GM23338 (cell line): ENCODE results near the gene SLC26A4. TPM values are rescaled to one million over a fixed set of nuclear protein-coding genes. Genes with fewer than 3 reads are reported as not detected.

ENCODE experiments used
- ATAC-seq: fragments of 200-7000 bp; cut with Tn5 transposase; 3 replicates; pipeline ENCODE4 v1.9.1; 2020
- DNase-seq: peaks from one replicate; pipeline ENCODE4 v3.0.0-alpha.2; 2015; ENCODE audit warnings: low spot score
- H2AFZ ChIP-seq: fragments of 200-600 bp; sonication (generic); 2 replicates; pipeline ENCODE4 v1.8.0; 2016; ENCODE audit warnings: antibody characterized with exemption, mild to moderate bottlenecking, moderate library complexity
- H3F3A ChIP-seq: fragments of 200-600 bp; sonication (generic); replicated peaks from 2 replicates; pipeline ENCODE4 v1.8.0; 2017; ENCODE audit warnings: antibody characterized with exemption, mixed run types, low read depth
- H3K27ac ChIP-seq: fragments of 200-600 bp; sonication (generic); 2 replicates; pipeline ENCODE4 v1.6.1; 2016; ENCODE audit warnings: low read depth
- H3K27me3 ChIP-seq: fragments of 200-600 bp; sonication (generic); 2 replicates; pipeline ENCODE4 v1.8.0; 2016; ENCODE audit warnings: mild to moderate bottlenecking, mixed run types, moderate library complexity; ENCODE audit not compliant: insufficient read depth
- H3K36me3 ChIP-seq: fragments of 200-600 bp; sonication (generic); 2 replicates; pipeline ENCODE4 v1.8.0; 2016; ENCODE audit warnings: mild to moderate bottlenecking; ENCODE audit not compliant: insufficient read depth
- H3K4me1 ChIP-seq: fragments of 200-600 bp; sonication (generic); 2 replicates; pipeline ENCODE4 v1.8.0; 2016; ENCODE audit warnings: mild to moderate bottlenecking, moderate library complexity; ENCODE audit not compliant: insufficient read depth
- H3K4me2 ChIP-seq: fragments of 200-600 bp; sonication (generic); 2 replicates; pipeline ENCODE4 v1.7.1; 2017; ENCODE audit warnings: mixed run types
- H3K4me3 ChIP-seq: fragments of 200-600 bp; sonication (generic); 2 replicates; pipeline ENCODE4 v1.6.1; 2016; ENCODE audit warnings: mixed run types
- H3K79me2 ChIP-seq: fragments of 200-600 bp; sonication (generic); replicated peaks from 2 replicates; pipeline ENCODE4 v1.8.0; 2017; ENCODE audit warnings: mild to moderate bottlenecking; ENCODE audit not compliant: insufficient read depth
- H3K9me2 ChIP-seq: fragments of 200-600 bp; sonication (generic); 2 replicates; pipeline ENCODE4 v1.8.0; 2017; ENCODE audit not compliant: insufficient read depth
- H4K20me1 ChIP-seq: fragments of 200-600 bp; sonication (generic); replicated peaks from 2 replicates; pipeline ENCODE4 v1.8.0; 2017; ENCODE audit warnings: mild to moderate bottlenecking; ENCODE audit not compliant: insufficient read depth
- H3K27ac Mint-ChIP-seq: 2 replicates; pipeline ENCODE4 v1.8.0; 2020; ENCODE audit warnings: inconsistent platforms, mild to moderate bottlenecking, moderate library complexity, mixed read lengths
- H3K27me3 Mint-ChIP-seq: 3 replicates; pipeline ENCODE4 v1.8.0; 2022; ENCODE audit warnings: low read depth, mild to moderate bottlenecking, moderate library complexity, mixed read lengths, inconsistent platforms; ENCODE audit not compliant: insufficient read depth, poor library complexity
- H3K36me3 Mint-ChIP-seq: 3 replicates; pipeline ENCODE4 v1.8.0; 2021; ENCODE audit warnings: low read depth, mild to moderate bottlenecking, inconsistent platforms, moderate library complexity, mixed read lengths
- H3K4me1 Mint-ChIP-seq: 3 replicates; pipeline ENCODE4 v1.8.0; 2020; ENCODE audit warnings: mild to moderate bottlenecking, inconsistent platforms, mixed read lengths
- H3K4me3 Mint-ChIP-seq: 3 replicates; pipeline ENCODE4 v1.8.0; 2021; ENCODE audit warnings: moderate library complexity, mild to moderate bottlenecking, inconsistent platforms, mixed read lengths
- H3K9me3 Mint-ChIP-seq: 3 replicates; pipeline ENCODE4 v1.8.0; 2020; ENCODE audit warnings: moderate library complexity, mild to moderate bottlenecking, inconsistent platforms, mixed read lengths
- CREB1 ChIP-seq: fragments of 250-450 bp; sonication (Bioruptor Pico); IDR thresholded peaks from 2 replicates; pipeline ENCODE4 v1.5.0; 2020; ENCODE audit warnings: low read depth, mild to moderate bottlenecking, moderate library complexity
- EZH2 ChIP-seq: fragments of 200-600 bp; sonication (generic); IDR thresholded peaks from one replicate; pipeline ENCODE4 v1.8.0; 2017; ENCODE audit warnings: antibody characterized with exemption, mild to moderate bottlenecking, low read depth; ENCODE audit not compliant: unreplicated experiment
- EZH2phosphoT487 ChIP-seq: fragments of 200-600 bp; sonication (generic); IDR thresholded peaks from one replicate; pipeline ENCODE4 v1.8.1; 2018; ENCODE audit warnings: antibody characterized with exemption; ENCODE audit not compliant: unreplicated experiment
- JUNB ChIP-seq: IDR thresholded peaks from one replicate; pipeline ENCODE4 v1.6.1; 2016; ENCODE audit warnings: antibody characterized with exemption; ENCODE audit not compliant: unreplicated experiment
- NANOG ChIP-seq: IDR thresholded peaks from 2 replicates; pipeline ENCODE4 v1.6.1; 2016; ENCODE audit warnings: antibody characterized with exemption, borderline replicate concordance
- POLR2AphosphoS5 ChIP-seq: IDR thresholded peaks from 2 replicates; pipeline ENCODE4 v1.6.1; 2016; ENCODE audit warnings: antibody characterized with exemption, low read depth
- STAT1 ChIP-seq: IDR thresholded peaks from one replicate; pipeline ENCODE4 v1.6.1; 2016; ENCODE audit warnings: antibody characterized with exemption; ENCODE audit not compliant: unreplicated experiment
- ZNF114 ChIP-seq: fragments of 250-450 bp; sonication (Bioruptor Pico); IDR thresholded peaks from 2 replicates; pipeline ENCODE4 v1.5.0; 2020; ENCODE audit warnings: mild to moderate bottlenecking, moderate library complexity
- ZNF331 ChIP-seq: fragments of 250-450 bp; sonication (Bioruptor Pico); IDR thresholded peaks from 2 replicates; pipeline ENCODE4 v1.5.0; 2020; ENCODE audit warnings: low read depth, mild to moderate bottlenecking, moderate library complexity
- polyA plus RNA-seq: library from polyadenylated mRNA; unstranded; fragments of >200 nt; fragmentation: Nextera tagmentation; extraction: Ambion mirVana; gene quantifications from 2 replicates; pipeline ENCODE4 v1.2.1, GENCODE V29; 2016
- total RNA-seq: library from RNA; depleted of rRNA; stranded (reverse); fragments of >200 nt; shearing (Covaris generic); gene quantifications from 2 replicates; pipeline ENCODE4 v1.2.3, GENCODE V29; 2014
- TF ChIP-seq, protein P1 (sequence below): IDR thresholded peaks from 2 replicates; pipeline ENCODE4 v1.6.1; 2016; ENCODE audit warnings: antibody characterized with exemption
- TF ChIP-seq, protein P2 (sequence below), 2 experiments: fragments of 200-600 bp in 1 of 2; sonication (generic) in 1 of 2; conservative IDR thresholded peaks; 2 replicates each; pipeline versions ENCODE4 v1.5.1 to v1.6.1; 2016 to 2017; ENCODE audit warnings: antibody characterized with exemption in 2 of 2, low read depth in 2 of 2, mild to moderate bottlenecking in 2 of 2, moderate library complexity in 1 of 2
- TF ChIP-seq, protein P3 (sequence below): fragments of 250-450 bp; sonication (Bioruptor Pico); IDR thresholded peaks from 2 replicates; pipeline ENCODE4 v1.5.0; 2020; ENCODE audit warnings: mild to moderate bottlenecking, moderate library complexity
- TF ChIP-seq, protein P4 (sequence below): IDR thresholded peaks from one replicate; pipeline ENCODE4 v1.6.1; 2018; ENCODE audit warnings: antibody characterized with exemption; ENCODE audit not compliant: unreplicated experiment

SLC26A4 gene
- total and polyA plus RNA-seq, 2 experiments from 2014 or later: 0.07 TPM; not detected in 1

DNA sequence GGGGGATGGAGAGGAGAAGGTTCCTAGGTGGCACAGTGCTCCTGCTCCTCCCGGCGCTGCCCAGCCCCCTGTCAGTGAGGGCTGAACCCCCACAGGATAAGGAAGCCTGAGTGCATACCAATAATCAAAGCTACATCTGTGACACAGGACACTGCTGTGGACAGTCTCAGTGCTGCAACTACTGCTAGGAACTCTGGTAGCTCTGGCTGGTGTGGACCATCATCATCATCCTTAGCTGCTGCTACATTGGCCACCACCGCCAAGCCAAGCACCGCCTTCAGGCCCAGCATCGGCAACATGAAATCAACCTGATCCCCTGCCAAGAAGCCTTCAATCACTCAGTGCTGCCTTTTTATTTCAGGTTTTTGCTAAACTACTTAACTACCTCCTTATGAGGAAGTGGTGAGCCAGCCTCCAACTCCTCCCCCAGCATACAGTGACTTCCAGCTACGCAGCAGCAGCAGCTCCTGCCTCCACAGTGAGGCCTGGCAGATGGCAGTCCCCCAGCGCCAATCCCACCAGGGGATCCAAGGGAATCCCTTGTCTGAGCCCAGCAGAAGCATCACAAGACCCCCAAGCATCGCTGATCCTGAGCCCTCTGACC lies 32.1 kb upstream of the SLC26A4 start:
- Mint-ChIP-seq H3K9me3 (no peaks in the 10 kb centered on the region; the same call in 2 of the 3 replicates), H3K4me1 (peaks cover 16% of the 10 kb centered on the region), H3K27ac (no peak overlapping the region), H3K36me3 (no peaks in the 10 kb centered on the region), H3K27me3 (peaks cover 2% of the 10 kb centered on the region), H3K4me3 (no peak overlapping the region)
- Histone ChIP-seq H3K4me3 (no peak overlapping the region), H3K79me2 (no peaks in the 10 kb centered on the region), H3K27ac (no peak overlapping the region), H3K9me2 (no peaks in the 10 kb centered on the region), H3K36me3 (no peaks in the 10 kb centered on the region), H3K4me2 (no peak overlapping the region), H3K27me3 (no peaks in the 10 kb centered on the region), H2AFZ (no peak overlapping the region; the same call in 1 of the 2 replicates), H4K20me1 (no peaks in the 10 kb centered on the region), H3F3A (no peaks in the 10 kb centered on the region), H3K4me1 (0 out of 2 replicates have a peak, but pooled peaks cover 8% of the 10 kb centered on the region)
- no peak for DNase-seq
- TF ChIP-seq CREB1 (no peak), JUNB (no peak), EZH2phosphoT487 (no peak), STAT1 (no peak), EZH2 (no peak), ZNF114 (no peak), ZNF331 (CRISPR knock-in tag) (no peak), POLR2AphosphoS5 (no peak), NANOG (no peak)
- TF ChIP-seq, protein P1, sequence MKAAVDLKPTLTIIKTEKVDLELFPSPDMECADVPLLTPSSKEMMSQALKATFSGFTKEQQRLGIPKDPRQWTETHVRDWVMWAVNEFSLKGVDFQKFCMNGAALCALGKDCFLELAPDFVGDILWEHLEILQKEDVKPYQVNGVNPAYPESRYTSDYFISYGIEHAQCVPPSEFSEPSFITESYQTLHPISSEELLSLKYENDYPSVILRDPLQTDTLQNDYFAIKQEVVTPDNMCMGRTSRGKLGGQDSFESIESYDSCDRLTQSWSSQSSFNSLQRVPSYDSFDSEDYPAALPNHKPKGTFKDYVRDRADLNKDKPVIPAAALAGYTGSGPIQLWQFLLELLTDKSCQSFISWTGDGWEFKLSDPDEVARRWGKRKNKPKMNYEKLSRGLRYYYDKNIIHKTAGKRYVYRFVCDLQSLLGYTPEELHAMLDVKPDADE: no peak
- TF ChIP-seq, protein P2, sequence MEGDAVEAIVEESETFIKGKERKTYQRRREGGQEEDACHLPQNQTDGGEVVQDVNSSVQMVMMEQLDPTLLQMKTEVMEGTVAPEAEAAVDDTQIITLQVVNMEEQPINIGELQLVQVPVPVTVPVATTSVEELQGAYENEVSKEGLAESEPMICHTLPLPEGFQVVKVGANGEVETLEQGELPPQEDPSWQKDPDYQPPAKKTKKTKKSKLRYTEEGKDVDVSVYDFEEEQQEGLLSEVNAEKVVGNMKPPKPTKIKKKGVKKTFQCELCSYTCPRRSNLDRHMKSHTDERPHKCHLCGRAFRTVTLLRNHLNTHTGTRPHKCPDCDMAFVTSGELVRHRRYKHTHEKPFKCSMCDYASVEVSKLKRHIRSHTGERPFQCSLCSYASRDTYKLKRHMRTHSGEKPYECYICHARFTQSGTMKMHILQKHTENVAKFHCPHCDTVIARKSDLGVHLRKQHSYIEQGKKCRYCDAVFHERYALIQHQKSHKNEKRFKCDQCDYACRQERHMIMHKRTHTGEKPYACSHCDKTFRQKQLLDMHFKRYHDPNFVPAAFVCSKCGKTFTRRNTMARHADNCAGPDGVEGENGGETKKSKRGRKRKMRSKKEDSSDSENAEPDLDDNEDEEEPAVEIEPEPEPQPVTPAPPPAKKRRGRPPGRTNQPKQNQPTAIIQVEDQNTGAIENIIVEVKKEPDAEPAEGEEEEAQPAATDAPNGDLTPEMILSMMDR (conservative IDR thresholded peaks at IDR 0.05; ENCODE audit: low read depth in 2 of 2): no peak
- TF ChIP-seq, protein P3, sequence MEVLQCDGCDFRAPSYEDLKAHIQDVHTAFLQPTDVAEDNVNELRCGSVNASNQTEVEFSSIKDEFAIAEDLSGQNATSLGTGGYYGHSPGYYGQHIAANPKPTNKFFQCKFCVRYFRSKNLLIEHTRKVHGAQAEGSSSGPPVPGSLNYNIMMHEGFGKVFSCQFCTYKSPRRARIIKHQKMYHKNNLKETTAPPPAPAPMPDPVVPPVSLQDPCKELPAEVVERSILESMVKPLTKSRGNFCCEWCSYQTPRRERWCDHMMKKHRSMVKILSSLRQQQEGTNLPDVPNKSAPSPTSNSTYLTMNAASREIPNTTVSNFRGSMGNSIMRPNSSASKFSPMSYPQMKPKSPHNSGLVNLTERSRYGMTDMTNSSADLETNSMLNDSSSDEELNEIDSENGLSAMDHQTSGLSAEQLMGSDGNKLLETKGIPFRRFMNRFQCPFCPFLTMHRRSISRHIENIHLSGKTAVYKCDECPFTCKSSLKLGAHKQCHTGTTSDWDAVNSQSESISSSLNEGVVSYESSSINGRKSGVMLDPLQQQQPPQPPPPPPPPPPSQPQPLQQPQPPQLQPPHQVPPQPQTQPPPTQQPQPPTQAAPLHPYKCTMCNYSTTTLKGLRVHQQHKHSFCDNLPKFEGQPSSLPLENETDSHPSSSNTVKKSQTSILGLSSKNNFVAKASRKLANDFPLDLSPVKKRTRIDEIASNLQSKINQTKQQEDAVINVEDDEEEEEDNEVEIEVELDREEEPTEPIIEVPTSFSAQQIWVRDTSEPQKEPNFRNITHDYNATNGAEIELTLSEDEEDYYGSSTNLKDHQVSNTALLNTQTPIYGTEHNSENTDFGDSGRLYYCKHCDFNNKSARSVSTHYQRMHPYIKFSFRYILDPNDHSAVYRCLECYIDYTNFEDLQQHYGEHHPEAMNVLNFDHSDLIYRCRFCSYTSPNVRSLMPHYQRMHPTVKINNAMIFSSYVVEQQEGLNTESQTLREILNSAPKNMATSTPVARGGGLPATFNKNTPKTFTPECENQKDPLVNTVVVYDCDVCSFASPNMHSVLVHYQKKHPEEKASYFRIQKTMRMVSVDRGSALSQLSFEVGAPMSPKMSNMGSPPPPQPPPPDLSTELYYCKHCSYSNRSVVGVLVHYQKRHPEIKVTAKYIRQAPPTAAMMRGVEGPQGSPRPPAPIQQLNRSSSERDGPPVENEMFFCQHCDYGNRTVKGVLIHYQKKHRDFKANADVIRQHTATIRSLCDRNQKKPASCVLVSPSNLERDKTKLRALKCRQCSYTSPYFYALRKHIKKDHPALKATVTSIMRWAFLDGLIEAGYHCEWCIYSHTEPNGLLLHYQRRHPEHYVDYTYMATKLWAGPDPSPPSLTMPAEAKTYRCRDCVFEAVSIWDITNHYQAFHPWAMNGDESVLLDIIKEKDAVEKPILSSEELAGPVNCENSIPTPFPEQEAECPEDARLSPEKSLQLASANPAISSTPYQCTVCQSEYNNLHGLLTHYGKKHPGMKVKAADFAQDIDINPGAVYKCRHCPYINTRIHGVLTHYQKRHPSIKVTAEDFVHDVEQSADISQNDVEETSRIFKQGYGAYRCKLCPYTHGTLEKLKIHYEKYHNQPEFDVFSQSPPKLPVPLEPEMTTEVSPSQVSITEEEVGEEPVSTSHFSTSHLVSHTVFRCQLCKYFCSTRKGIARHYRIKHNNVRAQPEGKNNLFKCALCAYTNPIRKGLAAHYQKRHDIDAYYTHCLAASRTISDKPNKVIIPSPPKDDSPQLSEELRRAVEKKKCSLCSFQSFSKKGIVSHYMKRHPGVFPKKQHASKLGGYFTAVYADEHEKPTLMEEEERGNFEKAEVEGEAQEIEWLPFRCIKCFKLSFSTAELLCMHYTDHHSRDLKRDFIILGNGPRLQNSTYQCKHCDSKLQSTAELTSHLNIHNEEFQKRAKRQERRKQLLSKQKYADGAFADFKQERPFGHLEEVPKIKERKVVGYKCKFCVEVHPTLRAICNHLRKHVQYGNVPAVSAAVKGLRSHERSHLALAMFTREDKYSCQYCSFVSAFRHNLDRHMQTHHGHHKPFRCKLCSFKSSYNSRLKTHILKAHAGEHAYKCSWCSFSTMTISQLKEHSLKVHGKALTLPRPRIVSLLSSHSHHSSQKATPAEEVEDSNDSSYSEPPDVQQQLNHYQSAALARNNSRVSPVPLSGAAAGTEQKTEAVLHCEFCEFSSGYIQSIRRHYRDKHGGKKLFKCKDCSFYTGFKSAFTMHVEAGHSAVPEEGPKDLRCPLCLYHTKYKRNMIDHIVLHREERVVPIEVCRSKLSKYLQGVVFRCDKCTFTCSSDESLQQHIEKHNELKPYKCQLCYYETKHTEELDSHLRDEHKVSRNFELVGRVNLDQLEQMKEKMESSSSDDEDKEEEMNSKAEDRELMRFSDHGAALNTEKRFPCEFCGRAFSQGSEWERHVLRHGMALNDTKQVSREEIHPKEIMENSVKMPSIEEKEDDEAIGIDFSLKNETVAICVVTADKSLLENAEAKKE: no peak
- TF ChIP-seq, protein P4, sequence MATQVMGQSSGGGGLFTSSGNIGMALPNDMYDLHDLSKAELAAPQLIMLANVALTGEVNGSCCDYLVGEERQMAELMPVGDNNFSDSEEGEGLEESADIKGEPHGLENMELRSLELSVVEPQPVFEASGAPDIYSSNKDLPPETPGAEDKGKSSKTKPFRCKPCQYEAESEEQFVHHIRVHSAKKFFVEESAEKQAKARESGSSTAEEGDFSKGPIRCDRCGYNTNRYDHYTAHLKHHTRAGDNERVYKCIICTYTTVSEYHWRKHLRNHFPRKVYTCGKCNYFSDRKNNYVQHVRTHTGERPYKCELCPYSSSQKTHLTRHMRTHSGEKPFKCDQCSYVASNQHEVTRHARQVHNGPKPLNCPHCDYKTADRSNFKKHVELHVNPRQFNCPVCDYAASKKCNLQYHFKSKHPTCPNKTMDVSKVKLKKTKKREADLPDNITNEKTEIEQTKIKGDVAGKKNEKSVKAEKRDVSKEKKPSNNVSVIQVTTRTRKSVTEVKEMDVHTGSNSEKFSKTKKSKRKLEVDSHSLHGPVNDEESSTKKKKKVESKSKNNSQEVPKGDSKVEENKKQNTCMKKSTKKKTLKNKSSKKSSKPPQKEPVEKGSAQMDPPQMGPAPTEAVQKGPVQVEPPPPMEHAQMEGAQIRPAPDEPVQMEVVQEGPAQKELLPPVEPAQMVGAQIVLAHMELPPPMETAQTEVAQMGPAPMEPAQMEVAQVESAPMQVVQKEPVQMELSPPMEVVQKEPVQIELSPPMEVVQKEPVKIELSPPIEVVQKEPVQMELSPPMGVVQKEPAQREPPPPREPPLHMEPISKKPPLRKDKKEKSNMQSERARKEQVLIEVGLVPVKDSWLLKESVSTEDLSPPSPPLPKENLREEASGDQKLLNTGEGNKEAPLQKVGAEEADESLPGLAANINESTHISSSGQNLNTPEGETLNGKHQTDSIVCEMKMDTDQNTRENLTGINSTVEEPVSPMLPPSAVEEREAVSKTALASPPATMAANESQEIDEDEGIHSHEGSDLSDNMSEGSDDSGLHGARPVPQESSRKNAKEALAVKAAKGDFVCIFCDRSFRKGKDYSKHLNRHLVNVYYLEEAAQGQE: no peak
- no peak for ATAC-seq
